Natural killer cell (primary cell): ENCODE measurements around the gene CLDN18. TPM values are rescaled to one million over a fixed set of nuclear protein-coding genes. Genes with fewer than 3 reads are reported as not detected.

Source experiments
- ATAC-seq, 3 donors: fragments of 150-1000 bp in 2 of 3; fragments of 200-7000 bp in 1 of 3; cut with Tn5 transposase; 1 replicate in 1 of 3; 2 replicates in 2 of 3; pipeline ENCODE4 v1.10.0; 2021; ENCODE audit warnings: mild to moderate bottlenecking in 2 of 3, moderate library complexity in 2 of 3
- DNase-seq, 2 donors: peaks; one replicate each; pipeline versions ENCODE4 v3.0.0 to v3.0.0-alpha.2; 2013 to 2021; ENCODE audit warnings: mixed read lengths in 1 of 2
- H3K27ac ChIP-seq: one replicate; pipeline ENCODE4 v1.5.1; 2013; ENCODE audit warnings: mild to moderate bottlenecking, low read length
- H3K27me3 ChIP-seq: one replicate; pipeline ENCODE4 v1.6.1; 2013; ENCODE audit warnings: low read length; ENCODE audit not compliant: control insufficient read depth, insufficient read depth
- H3K36me3 ChIP-seq: one replicate; pipeline ENCODE4 v1.6.1; 2013; ENCODE audit warnings: low read length; ENCODE audit not compliant: control insufficient read depth, insufficient read depth
- H3K4me1 ChIP-seq: one replicate; pipeline ENCODE4 v1.6.1; 2013; ENCODE audit warnings: low read length; ENCODE audit not compliant: control insufficient read depth, insufficient read depth
- H3K4me3 ChIP-seq: one replicate; pipeline ENCODE4 v1.5.1; 2013; ENCODE audit warnings: low read length
- H3K9me3 ChIP-seq: one replicate; pipeline ENCODE4 v1.6.1; 2013; ENCODE audit warnings: low read length; ENCODE audit not compliant: control insufficient read depth, insufficient read depth
- H3K27ac Mint-ChIP-seq, 2 donors: one replicate each; pipeline ENCODE4 v1.8.0; 2022; ENCODE audit warnings: mild to moderate bottlenecking in 2 of 2, mixed read lengths in 2 of 2, moderate library complexity in 1 of 2
- H3K27me3 Mint-ChIP-seq, 2 donors: one replicate each; pipeline ENCODE4 v1.8.0; 2022; ENCODE audit warnings: low read depth in 2 of 2, mixed read lengths in 2 of 2
- H3K36me3 Mint-ChIP-seq: one replicate; pipeline ENCODE4 v1.8.0; 2022; ENCODE audit warnings: mixed read lengths
- H3K4me1 Mint-ChIP-seq, 2 donors: one replicate each; pipeline ENCODE4 v1.8.0; 2022; ENCODE audit warnings: mixed read lengths in 2 of 2
- H3K4me3 Mint-ChIP-seq: one replicate; pipeline ENCODE4 v1.8.0; 2022; ENCODE audit warnings: mild to moderate bottlenecking, moderate library complexity, mixed read lengths
- H3K9me3 Mint-ChIP-seq, 2 donors: one replicate each; pipeline ENCODE4 v1.8.0; 2022; ENCODE audit warnings: mixed read lengths in 2 of 2
- WGBS: methylation state at CpG from one replicate; pipeline ENCODE4 v1.1.7; 2013; ENCODE audit warnings: missing lambda C conversion rate; ENCODE audit not compliant: insufficient coverage; 5-methylcytosine and 5-hydroxymethylcytosine counted together
- intact Hi-C: fragments of 100-400 bp; cut with micrococcal nuclease; formaldehyde crosslinking; loops from one replicate; pipeline ENCODE4 v1.14.2; 2022
- total RNA-seq, 4 donors: library from RNA; stranded (reverse); fragments of 120-200 nt in 1 of 4; gene quantifications; one replicate each; pipeline versions ENCODE4 v1.2.3 to v1.2.4, GENCODE V29; 2013 to 2022
- TF ChIP-seq, protein P1 (sequence below): fragments of 200-600 bp; IDR thresholded peaks from one replicate; pipeline ENCODE4 v1.8.0; 2022; ENCODE audit warnings: antibody characterized with exemption

Gene CLDN18
- total RNA-seq, 3 donors from 2014 or later (not counting 1 experiment from before 2014, with no cell fraction given) = not detected

DNA sequence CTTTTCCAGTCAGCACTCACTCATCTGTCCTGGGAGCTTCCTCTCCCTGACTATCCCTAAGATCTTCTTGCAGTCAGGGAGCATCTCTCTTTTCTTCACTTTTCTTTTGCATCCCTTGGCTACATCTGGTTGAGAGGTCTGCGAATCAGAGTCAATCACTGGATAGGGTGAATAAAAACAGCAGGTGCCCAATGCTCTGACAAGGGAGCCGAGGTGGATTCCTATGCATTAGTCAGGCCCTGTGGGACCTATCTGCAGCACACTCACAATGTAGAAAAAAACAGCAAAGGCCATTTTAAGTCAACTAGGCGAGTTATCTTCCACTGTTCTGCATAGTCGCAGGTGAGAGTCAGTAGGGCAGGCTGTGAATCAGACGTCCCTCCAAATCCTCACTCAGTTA, 69.9 kb downstream of the CLDN18 start:
- Histone ChIP-seq H3K36me3 (no peaks in the 10 kb centered on the region), H3K4me1 (no peaks in the 10 kb centered on the region), H3K27me3 (no peaks in the 10 kb centered on the region), H3K4me3 (no peak overlapping the region), H3K9me3 (no peaks in the 10 kb centered on the region), H3K27ac (no peak overlapping the region)
- no peak for DNase-seq
- no peak overlapping the region for H3K4me3 Mint-ChIP-seq
- no peaks in the 10 kb centered on the region for H3K9me3 Mint-ChIP-seq
- TF ChIP-seq, protein P1, sequence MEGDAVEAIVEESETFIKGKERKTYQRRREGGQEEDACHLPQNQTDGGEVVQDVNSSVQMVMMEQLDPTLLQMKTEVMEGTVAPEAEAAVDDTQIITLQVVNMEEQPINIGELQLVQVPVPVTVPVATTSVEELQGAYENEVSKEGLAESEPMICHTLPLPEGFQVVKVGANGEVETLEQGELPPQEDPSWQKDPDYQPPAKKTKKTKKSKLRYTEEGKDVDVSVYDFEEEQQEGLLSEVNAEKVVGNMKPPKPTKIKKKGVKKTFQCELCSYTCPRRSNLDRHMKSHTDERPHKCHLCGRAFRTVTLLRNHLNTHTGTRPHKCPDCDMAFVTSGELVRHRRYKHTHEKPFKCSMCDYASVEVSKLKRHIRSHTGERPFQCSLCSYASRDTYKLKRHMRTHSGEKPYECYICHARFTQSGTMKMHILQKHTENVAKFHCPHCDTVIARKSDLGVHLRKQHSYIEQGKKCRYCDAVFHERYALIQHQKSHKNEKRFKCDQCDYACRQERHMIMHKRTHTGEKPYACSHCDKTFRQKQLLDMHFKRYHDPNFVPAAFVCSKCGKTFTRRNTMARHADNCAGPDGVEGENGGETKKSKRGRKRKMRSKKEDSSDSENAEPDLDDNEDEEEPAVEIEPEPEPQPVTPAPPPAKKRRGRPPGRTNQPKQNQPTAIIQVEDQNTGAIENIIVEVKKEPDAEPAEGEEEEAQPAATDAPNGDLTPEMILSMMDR = no peak
- no peak for ATAC-seq
- intact Hi-C loops = no loop called here
- no peaks in the 10 kb centered on the region for H3K36me3 Mint-ChIP-seq
- H3K4me1 Mint-ChIP-seq = peaks cover 0 to 10% of the 10 kb centered on the region in 2 donors
- 86% methylated on average over 5 of the region's 5 CpGs for WGBS
- peaks cover 0 to 16% of the 10 kb centered on the region in 2 donors for H3K27me3 Mint-ChIP-seq
- no peak overlapping the region for H3K27ac Mint-ChIP-seq

DNA sequence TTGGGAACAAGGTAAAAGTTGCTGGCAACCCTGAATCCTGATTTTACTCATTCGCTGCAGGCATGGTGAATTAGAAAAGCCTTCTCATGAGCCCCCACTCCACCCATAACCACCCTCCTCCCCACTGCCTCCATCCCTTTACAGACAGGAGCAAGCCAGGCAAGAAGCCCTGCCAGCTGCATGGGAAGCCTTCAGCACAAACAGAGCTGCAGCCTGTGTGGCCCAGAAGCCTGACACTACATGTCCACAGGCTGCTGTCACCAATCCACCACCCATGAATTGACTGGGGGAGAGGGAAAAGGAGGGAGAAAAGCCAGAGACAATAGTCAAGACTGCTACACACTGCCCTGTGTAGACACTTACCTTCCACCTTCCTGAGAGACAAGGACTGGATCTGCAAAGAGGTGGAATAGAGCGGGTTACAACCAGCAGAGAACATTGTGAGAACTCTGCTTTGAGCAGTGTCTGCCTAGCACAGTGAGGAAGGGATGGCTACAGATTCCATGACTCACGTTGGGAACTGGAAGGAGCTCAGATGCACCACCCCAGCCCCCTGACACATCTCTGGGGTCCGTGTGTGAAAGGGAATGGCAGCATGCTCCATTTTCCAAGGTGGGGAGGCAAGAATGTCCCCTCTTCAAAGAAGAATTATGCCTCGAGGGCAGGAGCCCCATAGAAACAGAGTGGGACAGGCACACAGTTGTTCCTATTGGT, 71.6 kb downstream of the CLDN18 start:
- Mint-ChIP-seq H3K4me1 (peaks cover 0 to 10% of the 10 kb centered on the region in 2 donors), H3K36me3 (no peaks in the 10 kb centered on the region), H3K4me3 (no peak overlapping the region), H3K27ac (no peak overlapping the region), H3K27me3 (peaks cover 0 to 16% of the 10 kb centered on the region in 2 donors), H3K9me3 (no peaks in the 10 kb centered on the region)
- TF ChIP-seq, protein P1 = no peak
- no peaks in the 10 kb centered on the region for H3K36me3 ChIP-seq
- DNase-seq (no peak), ATAC-seq (no peak)
- H3K4me1 ChIP-seq = no peaks in the 10 kb centered on the region
- no peaks in the 10 kb centered on the region for H3K9me3 ChIP-seq
- no peaks in the 10 kb centered on the region for H3K27me3 ChIP-seq
- H3K27ac ChIP-seq = no peak overlapping the region
- WGBS = 66% methylated on average over 5 of the region's 5 CpGs
- intact Hi-C loops = no loop called here
- no peak overlapping the region for H3K4me3 ChIP-seq

DNA sequence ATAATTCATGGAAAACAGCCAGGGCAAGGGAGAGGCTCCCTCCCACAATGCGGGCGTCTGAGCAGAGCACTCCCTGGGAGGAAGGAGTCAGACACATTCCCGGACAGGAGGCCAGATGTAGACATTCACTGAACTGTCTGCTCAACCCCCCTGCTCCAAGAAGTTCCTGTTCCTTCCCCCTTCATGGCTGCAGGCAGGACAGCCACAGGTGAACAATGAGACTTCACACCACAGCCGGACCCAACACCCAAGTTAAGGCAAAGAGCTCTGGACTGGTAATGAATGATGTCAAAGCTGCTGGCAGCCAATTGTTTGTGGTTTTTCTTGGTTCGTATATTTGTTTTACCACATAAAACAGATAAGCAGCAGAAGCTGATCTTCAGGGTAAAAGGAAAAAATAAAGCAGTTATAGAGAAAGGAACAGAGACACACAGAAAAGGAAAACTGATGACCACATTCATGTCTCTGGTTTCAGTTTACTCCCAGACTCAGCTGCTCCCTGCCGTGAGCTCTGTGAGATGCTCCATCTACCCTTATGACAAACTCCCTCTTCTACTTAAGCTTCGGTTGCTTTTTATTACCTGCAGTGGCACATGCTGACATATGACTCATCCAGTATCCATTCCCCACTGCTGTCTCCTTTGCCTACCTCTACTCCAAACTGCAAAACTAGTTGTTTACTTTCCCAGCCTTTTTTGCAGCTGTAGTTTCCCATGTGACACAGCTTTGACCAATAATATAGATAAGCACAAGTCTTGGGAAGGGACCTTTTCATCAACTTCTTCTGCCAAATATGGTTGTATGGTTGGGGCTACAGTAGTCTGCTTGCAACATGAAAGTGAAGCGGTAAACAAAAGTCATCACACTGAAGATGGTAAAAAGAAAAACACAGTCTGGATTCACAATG, 72.4 kb downstream of the CLDN18 start:
- intact Hi-C loops = no loop called here
- peaks cover 0 to 16% of the 10 kb centered on the region in 2 donors for H3K27me3 Mint-ChIP-seq

More for the DNA sequence above, 72.4 kb downstream of the CLDN18 start:
- H3K4me1 ChIP-seq = no peaks in the 10 kb centered on the region
- no peaks in the 10 kb centered on the region for H3K36me3 ChIP-seq
- ATAC-seq (peak in 1 of 3 donors; percentile 43), DNase-seq (peak in 1 of 2 donors; percentile 8)
- TF ChIP-seq, protein P1 = no peak
- Mint-ChIP-seq H3K36me3 (no peaks in the 10 kb centered on the region), H3K4me3 (no peak overlapping the region), H3K27ac (no peak overlapping the region), H3K9me3 (no peaks in the 10 kb centered on the region), H3K4me1 (peaks cover 0 to 10% of the 10 kb centered on the region in 2 donors)
- no peak overlapping the region for H3K27ac ChIP-seq
- no peaks in the 10 kb centered on the region for H3K27me3 ChIP-seq
- 67% methylated on average over 7 of the region's 8 CpGs for WGBS
- no peak overlapping the region for H3K4me3 ChIP-seq
- H3K9me3 ChIP-seq = no peaks in the 10 kb centered on the region
